Endothelial cell of hepatic sinusoid (primary cell): ENCODE data around the gene CCKAR.

ENCODE experiments used
- in situ Hi-C: cut with HindIII; loops from 2 replicates; pipeline ENCODE4 v1.10.0; 2017; ENCODE audit warnings: low sequenced_read_pairs

Gene CCKAR

DNA sequence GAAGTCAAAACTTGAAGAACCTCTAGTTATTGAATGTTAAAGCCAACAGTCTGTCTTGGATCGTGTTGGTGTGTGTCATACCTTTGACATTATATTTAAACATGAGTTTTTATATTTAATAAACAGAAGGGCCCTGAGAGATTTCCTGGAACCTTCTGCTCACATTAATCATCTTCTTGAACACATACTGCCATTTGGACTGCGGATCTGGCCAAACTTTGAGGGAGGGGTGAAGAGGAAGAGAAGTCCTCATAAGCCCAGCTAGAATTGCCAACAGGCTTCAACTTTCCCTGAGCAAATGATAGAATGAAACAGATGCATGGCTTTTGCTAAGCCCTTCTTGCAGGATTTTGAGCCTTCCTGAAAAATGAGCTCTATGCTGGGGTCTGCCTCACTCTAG lies 27.4 kb downstream of the CCKAR start:
- in situ Hi-C loops: no loop called here

DNA sequence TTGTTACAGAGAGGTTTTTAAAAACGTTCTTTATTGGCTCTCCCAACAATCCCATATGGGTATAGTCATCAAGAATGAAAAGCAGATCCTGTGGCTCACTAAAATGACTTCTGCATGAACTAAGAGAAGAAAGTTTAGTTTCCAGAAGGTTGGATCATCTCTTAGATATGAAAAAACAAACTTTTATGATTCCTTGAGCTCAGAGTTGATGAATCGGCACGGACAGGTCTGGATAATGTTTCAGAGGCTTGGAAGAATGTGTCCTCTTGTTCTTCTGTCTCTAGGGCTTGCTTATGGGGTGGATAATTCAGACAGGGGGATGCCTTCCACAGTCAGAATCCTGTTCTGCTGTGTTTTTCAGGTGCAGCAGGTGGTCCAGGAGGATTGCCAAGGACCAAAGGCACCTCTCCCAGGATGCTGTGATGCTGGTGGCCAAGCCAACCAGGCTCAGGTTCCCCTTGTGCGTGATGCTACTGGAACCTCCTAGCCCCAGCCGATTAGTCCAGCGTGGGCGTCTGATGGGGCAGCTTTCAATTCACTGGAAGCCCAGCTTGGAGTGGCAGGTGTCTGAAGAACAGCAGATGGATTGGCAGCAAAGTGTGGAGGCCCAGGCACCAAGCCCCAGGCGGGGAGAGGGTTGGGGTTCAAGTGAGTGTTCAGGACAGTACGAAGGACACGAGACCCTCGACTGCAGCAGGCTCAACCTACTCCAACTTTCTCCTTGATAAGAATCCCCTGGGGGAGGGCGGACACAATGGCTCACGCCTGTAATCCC lies 30.3 kb downstream of the CCKAR start:
- in situ Hi-C loops: no loop called here

DNA sequence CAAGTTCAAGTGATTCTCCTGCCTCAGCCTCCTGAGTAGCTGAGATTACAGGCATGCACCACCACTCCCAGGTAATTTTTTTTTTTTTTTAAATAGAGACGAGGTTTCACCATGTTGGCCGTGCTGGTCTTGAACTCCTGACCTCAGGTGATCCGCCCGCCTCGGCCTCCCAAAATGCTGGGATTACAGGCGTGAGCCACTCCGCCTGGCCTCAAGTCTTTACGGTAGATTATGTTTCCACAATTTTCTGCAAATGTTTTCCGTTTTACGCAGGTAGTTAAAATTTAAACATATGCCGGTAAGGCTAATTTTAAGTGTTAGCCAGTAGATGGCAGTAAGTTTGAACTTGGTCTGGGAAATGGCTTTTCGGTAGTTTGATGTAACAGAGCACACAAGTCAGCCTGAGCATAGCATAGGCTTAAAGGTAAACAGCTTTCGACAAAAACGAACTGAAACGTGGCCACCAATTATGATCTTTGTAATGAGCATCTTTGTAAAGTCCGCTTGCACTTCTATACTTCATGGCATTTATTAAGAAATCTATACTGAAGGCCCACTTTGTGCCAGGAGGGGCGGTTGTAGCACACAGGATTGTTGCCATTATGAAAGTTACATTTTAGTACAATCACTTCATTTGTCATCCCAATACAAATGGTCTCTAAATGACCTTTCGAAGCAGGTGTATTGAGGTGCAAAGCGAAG lies 31.1 kb downstream of the CCKAR start:
- in situ Hi-C loops: no loop called here

DNA sequence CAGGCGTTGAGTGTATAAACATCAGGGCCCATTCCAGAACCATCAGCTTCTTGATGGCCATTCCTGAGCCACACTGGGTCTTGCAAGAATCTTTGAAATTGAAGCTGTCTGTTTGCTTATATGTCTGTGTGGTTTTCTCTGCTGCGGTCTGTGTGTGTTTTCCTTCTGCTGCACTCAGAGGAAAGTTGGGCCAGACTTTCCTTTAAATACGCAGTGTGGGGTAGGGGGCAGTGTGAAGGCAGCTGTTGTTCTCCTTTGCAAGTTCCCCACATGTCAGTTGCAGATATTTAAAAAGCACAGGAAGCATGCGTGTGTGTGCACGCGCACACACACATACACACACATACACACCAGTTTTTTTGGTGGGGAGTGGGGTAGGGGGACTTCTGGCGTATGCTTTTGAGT lies 32.1 kb downstream of the CCKAR start:
- in situ Hi-C loops: no loop called here

DNA sequence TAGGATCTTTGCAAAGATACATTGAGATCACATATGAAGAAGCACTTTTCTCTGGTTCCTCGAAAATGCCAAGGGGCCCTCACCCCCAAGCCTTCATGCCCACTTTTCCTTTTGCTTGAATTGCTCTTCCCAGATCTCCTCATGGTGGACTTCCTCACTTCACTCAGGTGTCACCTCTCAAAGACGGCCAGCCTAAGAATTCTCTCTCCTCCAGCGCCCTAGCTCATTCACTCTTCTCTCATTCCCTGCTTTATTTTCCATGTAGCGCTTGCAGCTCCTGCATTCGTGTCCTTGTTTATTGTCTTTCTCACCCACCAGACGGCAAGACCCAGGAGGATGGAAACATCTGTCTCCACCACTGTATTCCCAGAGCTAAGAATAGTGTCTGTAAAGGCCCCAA lies 32.9 kb downstream of the CCKAR start:
- in situ Hi-C loops: no loop called here

DNA sequence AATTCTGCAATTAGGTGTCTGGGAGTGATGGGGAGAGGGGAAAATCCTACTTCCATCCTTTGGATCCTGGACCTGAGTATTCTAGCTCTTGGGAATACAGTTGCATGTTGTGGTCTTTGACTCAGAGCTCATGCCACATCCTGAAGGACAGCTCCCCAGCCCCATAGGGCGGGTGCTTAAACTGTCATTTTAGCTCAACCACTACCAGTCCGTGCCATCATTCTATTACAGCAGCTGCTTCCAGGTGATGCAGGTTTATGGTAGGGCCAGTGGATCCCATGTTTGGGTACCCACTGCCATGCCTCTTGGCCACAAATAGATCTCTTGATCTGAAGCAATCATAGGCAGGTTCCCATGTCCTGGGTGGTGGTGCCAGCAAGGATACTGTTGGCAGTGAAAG lies 34.7 kb downstream of the CCKAR start:
- in situ Hi-C loops: no loop called here

DNA sequence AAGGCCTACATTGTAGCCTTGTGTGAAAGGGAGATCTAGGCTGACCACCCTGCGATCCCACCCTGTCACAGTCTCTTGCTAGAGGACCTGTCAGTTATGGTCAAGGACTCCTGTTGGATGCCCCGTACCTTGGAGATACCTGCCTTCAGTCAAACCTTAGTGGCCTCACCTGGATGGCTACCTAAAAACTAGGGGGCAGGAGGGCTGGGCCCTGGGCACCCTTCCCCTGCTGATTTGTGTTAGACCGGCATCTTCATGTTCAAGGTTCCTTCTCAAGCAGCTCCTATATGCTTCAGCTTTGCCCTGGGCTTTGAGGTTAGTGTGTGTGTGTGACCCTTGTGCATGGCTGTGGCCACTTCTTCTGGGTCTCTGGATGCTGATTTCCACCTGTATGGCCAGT lies 35.3 kb downstream of the CCKAR start:
- in situ Hi-C loops: no loop called here

DNA sequence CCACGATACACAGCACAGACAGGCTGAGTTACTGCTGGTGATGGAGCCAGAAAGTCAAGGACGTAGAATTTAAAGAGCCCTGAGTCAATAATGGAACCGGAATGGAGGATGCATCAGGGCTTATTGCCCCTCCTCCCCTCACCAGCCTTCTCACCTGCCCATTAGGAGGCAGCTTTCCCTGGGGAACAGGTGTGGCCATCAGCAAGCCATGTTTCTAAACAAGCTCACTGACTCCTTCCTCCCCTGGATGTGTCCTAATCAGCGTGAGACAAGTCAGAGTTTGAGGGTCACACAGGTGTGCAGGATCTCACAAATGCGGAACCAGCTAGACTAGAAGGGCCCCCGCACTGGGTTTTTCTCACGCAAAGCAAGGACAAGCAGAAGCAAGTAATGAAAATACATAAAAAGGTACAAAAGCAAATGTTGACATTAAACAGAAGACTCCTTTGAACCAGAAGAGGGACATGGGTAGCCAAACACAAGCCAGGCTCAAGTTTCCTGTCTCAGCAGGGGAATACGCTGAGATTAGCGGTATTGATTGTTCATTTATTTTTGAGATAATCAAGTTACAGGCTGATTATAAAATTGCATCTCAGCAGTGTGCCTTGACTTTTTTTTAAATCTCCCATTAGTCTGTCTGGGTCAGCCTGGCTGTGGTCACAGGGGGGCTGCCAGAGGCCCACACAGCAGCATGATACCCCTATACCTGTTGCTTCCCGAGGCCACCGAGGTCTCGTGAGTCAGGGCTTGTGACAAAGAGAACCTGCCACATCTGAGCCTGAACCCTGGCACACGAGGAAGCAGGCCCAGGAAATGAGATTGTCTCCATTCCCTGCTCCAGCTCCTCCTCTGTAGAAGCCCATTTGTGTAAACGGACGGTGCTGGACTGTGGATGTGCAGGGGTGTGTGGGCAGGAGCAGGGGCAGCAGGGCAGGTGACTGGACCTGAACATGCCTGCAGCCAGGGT lies 37.4 kb downstream of the CCKAR start:
- in situ Hi-C loops: no loop called here

DNA sequence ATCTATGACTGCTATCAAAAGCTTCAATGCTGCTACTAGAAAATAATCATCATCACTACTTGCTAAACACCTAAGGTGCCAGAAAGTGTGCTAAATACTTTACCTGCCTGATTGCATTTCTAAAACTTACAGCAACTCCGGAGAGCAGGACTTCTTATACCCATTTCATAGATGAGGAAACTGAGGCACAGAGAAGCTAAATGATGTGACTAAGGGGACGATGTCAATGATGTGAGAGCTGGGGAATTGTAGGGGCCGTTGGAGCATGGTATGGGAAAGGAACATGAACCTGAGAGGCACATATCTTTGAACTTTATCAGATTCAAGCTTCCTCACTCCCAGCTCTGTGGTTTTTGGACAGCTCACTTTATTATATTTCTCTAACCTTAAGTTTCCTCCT lies 38.7 kb downstream of the CCKAR start:
- in situ Hi-C loops: no loop called here

DNA sequence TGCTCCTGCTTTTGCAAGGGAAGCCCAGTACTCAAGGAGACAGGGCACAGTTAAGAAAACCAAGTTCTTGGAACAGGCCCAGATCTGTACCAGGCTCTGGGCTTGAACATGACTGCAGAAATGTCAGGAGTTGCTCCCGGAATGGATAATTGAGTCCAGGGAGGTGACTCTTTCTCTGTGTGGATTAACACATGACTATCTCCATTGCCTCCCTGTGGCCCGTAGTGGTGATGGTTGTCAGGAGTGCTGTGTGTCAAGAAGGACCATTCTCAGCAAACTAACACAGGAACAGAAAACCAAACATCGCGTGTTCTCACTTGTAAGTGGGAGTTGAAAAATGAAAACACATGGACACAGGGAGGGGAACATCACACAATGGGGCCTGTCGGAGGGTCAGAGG lies 39.9 kb downstream of the CCKAR start:
- in situ Hi-C loops: no loop called here

DNA sequence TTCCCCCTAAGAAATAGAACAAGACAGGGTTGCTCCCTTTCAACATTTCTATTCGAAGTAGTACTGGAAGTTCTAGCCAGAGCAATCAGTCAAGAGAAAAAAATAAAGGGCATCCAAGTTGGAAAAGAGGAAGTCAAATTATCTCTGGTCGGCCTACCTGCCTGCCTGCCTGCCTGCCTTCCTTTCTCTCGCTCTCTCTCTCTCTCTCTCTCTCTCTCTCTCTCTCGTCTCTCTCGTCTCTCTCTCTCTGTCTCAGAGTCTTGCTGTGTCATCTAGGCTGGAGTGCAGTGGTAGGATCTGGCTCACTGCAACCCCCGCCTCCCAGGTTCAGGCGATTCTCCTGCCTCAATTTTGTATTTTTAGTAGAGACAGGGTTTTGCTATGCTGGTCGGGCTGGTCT lies 42.9 kb downstream of the CCKAR start:
- in situ Hi-C loops: no loop called here

DNA sequence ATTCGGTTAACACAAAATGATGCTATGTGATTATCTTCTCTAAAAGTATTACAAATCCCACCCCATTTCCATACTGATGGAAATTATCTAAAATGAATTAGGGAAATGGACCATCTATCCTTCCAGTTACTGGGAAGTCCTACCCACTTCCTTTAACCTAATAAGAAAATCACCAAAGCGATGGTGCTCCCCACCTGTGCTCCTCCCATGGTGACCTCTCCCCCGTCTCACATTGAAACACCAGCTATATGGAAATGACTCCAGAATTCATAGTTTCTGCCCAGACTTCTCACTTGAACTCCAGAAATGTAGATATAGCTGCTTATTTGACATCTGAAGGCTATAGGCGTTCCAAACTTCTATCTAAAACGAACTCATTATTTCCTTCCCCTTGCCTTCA lies 48.5 kb downstream of the CCKAR start:
- in situ Hi-C loops: no loop called here

DNA sequence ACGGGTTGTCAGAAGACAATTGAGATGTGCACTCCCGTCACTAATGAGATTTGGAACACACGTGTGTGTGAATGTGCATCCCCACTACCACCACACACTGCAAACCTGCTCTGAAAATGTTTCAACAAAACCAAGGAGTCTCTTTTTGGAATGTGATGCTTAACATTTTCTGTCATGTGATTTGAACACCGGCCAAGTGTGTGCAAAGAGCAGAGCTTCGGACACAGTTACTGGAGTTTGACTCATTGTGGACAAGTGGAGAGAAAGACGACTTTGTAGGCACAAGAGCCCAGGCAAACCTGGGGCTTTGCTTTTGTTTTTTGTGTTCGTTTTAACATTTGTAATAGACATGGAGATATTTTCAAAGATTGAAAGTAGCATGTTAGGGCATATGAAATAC lies 49.2 kb downstream of the CCKAR start:
- in situ Hi-C loops: no loop called here

DNA sequence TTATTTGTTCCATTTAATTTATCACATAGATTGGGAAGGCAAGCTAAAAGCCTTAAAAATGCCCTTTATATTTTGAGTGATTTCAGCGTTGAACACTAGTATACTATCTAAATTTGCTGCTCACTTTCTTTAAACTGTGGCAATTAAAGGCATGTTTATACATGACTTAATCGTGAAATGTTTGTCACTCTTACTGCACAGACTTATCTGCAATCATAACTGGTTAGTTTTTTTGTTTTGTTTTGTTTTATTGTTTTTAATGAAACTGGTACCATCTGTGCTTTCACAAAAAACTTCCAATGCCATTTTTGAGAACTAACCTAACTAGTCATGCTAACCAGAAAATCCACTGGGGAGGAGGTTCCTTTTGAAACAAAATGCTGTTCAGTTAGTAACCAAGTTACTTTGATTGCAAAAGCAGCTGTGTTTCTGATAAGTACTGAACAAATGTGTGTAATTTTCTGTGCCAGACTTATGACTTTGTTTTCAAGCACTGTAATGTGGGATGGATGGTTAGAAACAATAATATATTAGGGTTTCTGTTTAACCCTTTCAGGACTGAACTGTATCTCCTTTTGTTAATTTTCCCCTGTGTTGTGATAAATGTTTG lies 56.1 kb downstream of the CCKAR start:
- in situ Hi-C loops: no loop called here

DNA sequence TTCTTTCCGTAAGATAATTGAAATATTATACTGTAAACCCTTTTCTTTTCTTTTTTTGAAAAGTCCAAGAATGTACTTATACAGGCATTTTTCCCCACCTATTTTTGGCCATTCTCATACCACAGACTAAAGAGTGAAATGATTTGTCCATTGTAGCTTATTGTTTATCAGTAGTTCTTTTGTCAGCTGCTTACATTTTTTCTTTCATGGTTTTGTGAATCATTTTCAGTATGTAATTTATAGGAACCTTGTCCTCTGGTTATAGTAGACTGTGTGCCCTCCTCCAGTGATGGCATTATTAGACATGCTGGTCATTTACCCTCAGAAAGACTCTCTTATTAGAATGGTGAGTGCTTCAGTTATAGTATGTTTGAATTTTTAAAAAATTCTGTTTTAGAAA lies 56.7 kb downstream of the CCKAR start:
- in situ Hi-C loops: no loop called here

DNA sequence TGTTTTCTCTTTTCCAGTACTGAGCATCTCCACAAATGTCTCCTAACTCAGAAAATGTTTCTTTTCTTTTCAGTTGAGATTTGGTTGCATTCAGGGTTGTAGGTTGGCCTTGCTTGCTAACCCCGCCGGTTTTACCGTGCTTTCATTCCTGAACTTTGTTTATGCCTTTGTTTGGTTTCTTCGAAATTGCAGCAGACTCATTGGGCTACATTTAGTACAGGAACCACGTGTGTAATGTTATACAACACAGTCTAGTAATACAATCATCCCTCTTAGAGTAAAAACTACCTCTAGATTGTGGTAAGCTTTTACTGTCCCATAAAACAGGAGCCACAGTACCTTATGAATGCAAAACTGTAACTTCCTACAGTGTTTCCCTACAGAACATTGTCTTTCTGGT lies 57.9 kb downstream of the CCKAR start:
- in situ Hi-C loops: no loop called here

DNA sequence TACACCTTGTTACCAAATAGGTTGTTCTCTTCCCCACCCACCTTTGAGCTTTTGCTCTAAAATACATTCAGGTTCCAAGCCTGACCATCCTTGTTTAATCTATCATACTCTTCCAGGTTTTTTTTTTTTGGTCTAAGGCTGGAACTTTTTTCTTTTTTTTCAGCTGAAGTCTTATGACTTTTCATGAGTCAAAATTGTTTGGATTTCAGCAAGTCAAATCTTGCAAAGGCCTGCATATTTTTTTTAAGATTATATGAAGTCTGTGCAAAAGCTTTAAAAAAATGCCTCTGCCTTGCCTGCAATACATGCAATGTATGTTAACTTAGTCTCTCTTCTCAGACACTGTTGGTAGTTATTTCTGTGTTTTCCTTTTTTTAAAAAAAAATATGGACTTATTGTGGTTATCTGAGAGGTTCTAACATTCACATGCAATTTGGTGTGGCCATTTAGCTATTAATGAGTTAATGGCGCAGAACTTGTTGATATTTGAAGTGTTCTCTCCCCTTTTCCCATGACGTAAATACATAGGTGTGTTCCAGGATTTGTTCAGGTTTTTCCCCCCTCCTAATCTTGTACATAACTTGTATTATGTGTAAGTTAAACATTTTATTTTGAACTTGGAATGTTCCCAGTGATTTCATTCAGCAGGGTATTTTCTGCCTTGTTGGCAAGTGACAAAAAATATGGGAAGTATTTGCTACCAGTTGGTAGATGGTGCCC lies 58.7 kb downstream of the CCKAR start:
- in situ Hi-C loops: no loop called here
